Mesenchymal stem cell (in vitro differentiated cells and primary cell): Measurements from ENCODE around the gene ENPP7.
"Not testable (repeated sequence)": the region's sequence is repeated elsewhere in the genome, so short reads cannot be mapped to it uniquely, and the experiment has no call there.

Experiments
- DNase-seq: peaks from one replicate; pipeline ENCODE4 v3.0.0-alpha.2; 2013
- H2AFZ ChIP-seq: one replicate; pipeline ENCODE4 v1.6.1; 2013; ENCODE audit warnings: low read depth, mild to moderate bottlenecking, control low read depth, inconsistent platforms, low read length, moderate library complexity
- H2AK5ac ChIP-seq: 2 replicates; pipeline ENCODE4 v1.6.1; 2013; ENCODE audit warnings: low read length, moderate library complexity, mild to moderate bottlenecking, inconsistent platforms; ENCODE audit not compliant: severe bottlenecking
- H2BK120ac ChIP-seq: one replicate; pipeline ENCODE4 v1.6.1; 2013; ENCODE audit warnings: low read depth, mild to moderate bottlenecking, inconsistent platforms, low read length, moderate library complexity
- H2BK12ac ChIP-seq, 2 experiments: one replicate each; pipeline ENCODE4 v1.6.1; 2013; ENCODE audit warnings: inconsistent platforms in 2 of 2, low read length in 2 of 2, mild to moderate bottlenecking in 2 of 2, moderate library complexity in 2 of 2, control low read depth in 1 of 2
- H2BK15ac ChIP-seq: one replicate; pipeline ENCODE4 v1.6.1; 2013; ENCODE audit warnings: mild to moderate bottlenecking, low read depth, inconsistent platforms; ENCODE audit not compliant: poor library complexity, severe bottlenecking
- H2BK5ac ChIP-seq: 2 replicates; pipeline ENCODE4 v1.6.1; 2013; ENCODE audit warnings: low read depth, mild to moderate bottlenecking, low read length, control low read depth, inconsistent platforms; ENCODE audit not compliant: poor library complexity, severe bottlenecking
- H3K14ac ChIP-seq, 2 experiments: one replicate each; pipeline ENCODE4 v1.6.1; 2013; ENCODE audit warnings: inconsistent platforms in 2 of 2, low read length in 2 of 2, control low read depth in 1 of 2, mild to moderate bottlenecking in 1 of 2, moderate library complexity in 1 of 2
- H3K18ac ChIP-seq, 2 experiments: one replicate each; pipeline ENCODE4 v1.6.1; 2013; ENCODE audit warnings: inconsistent platforms in 2 of 2, low read length in 2 of 2, control low read depth in 1 of 2, low read depth in 1 of 2, mild to moderate bottlenecking in 1 of 2
- H3K23ac ChIP-seq, 2 experiments: one replicate each; pipeline ENCODE4 v1.6.1; 2013; ENCODE audit warnings: inconsistent platforms in 2 of 2, low read length in 2 of 2, mild to moderate bottlenecking in 2 of 2, moderate library complexity in 2 of 2, control low read depth in 1 of 2
- H3K27ac ChIP-seq: 2 replicates; pipeline ENCODE4 v1.5.1; 2013; ENCODE audit warnings: mild to moderate bottlenecking, moderate library complexity, low read length, control low read depth, inconsistent platforms; ENCODE audit not compliant: poor library complexity, severe bottlenecking
- H3K27me3 ChIP-seq, 2 experiments: 2 replicates each; pipeline versions ENCODE4 v1.6.1 to v1.7.0; 2013; ENCODE audit warnings: low read length in 2 of 2, mild to moderate bottlenecking in 2 of 2, moderate library complexity in 2 of 2, control low read depth in 1 of 2, inconsistent platforms in 1 of 2; ENCODE audit not compliant: control insufficient read depth in 1 of 2, insufficient read depth in 1 of 2
- H3K36me3 ChIP-seq, 2 experiments: 2 replicates each; pipeline versions ENCODE4 v1.6.1 to v1.7.0; 2013; ENCODE audit warnings: low read length in 2 of 2, control low read depth in 1 of 2, inconsistent platforms in 1 of 2, low read depth in 1 of 2, mild to moderate bottlenecking in 1 of 2; ENCODE audit not compliant: insufficient read depth in 2 of 2, control insufficient read depth in 1 of 2
- H3K4ac ChIP-seq, 2 experiments: one replicate each; pipeline ENCODE4 v1.6.1; 2013; ENCODE audit warnings: inconsistent platforms in 2 of 2, low read length in 2 of 2, mild to moderate bottlenecking in 2 of 2, moderate library complexity in 2 of 2, control low read depth in 1 of 2, low read depth in 1 of 2
- H3K4me1 ChIP-seq: 2 replicates; pipeline ENCODE4 v1.6.1; 2013; ENCODE audit warnings: low read depth, low read length, control low read depth; ENCODE audit not compliant: control insufficient read depth, insufficient read depth
- H3K4me2 ChIP-seq: 2 replicates; pipeline ENCODE4 v1.6.1; 2013; ENCODE audit warnings: low read length, mild to moderate bottlenecking, inconsistent platforms; ENCODE audit not compliant: poor library complexity, severe bottlenecking
- H3K4me3 ChIP-seq, 2 experiments: 2 replicates each; pipeline versions ENCODE4 v1.5.1 to v1.7.0; 2013; ENCODE audit warnings: low read length in 2 of 2, mild to moderate bottlenecking in 2 of 2, control low read depth in 1 of 2, low read depth in 1 of 2; ENCODE audit not compliant: insufficient read depth in 1 of 2
- H3K79me1 ChIP-seq: replicated peaks from 2 replicates; pipeline ENCODE4 v1.6.1; 2013; ENCODE audit warnings: mild to moderate bottlenecking, control low read depth, low read length, inconsistent platforms; ENCODE audit not compliant: poor library complexity, severe bottlenecking
- H3K9ac ChIP-seq: 2 replicates; pipeline ENCODE4 v1.7.0; 2013; ENCODE audit warnings: mild to moderate bottlenecking, low read length, moderate library complexity
- H3K9me3 ChIP-seq: 2 replicates; pipeline ENCODE4 v1.7.0; 2013; ENCODE audit warnings: mild to moderate bottlenecking, low read length; ENCODE audit not compliant: control insufficient read depth
- H4K8ac ChIP-seq: one replicate; pipeline ENCODE4 v1.6.1; 2013; ENCODE audit warnings: inconsistent platforms, mild to moderate bottlenecking, low read length, moderate library complexity
- H4K91ac ChIP-seq: one replicate; pipeline ENCODE4 v1.6.1; 2013; ENCODE audit warnings: mild to moderate bottlenecking, low read length, inconsistent platforms
- WGBS: methylation state at CpG from one replicate; pipeline ENCODE4 v1.1.7; 2013; ENCODE audit warnings: mixed read lengths; 5-methylcytosine and 5-hydroxymethylcytosine counted together

ENPP7 gene

DNA sequence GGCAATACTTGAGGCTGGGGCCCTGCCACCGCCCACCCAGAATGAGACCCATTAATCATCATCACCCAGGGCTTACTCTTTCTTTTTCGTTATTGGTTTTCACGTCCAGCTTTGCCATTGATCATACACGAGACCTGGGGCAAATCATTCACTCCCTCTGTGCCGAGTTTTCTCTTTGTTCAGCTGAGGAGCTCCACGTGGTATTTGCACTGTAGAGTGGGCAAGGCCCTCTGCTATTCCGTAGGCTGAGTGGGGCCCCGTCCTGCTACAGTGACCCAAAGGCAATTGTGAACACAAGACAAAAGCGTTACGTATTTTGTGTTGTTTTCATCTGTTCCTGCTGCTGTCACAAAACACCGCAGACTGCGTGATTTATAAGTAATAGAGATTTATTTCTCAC lies 23.6 kb downstream of the ENPP7 start:
- Histone ChIP-seq H3K4me3 (no peak overlapping the region), H4K8ac (no peak overlapping the region), H3K9ac (no peak overlapping the region), H3K36me3 (no peaks in the 10 kb centered on the region), H2AK5ac (no peak overlapping the region), H4K91ac (no peak overlapping the region), H3K27ac (no peak overlapping the region), H3K23ac (no peak overlapping the region), H3K4me2 (no peak overlapping the region), H2BK5ac (no peak overlapping the region), H2BK120ac (no peak overlapping the region), H3K14ac (no peak overlapping the region), H3K18ac (no peak overlapping the region), H2BK12ac (no peak overlapping the region), H2AFZ (no peak overlapping the region), H2BK15ac (no peak overlapping the region), H3K79me1 (no peaks in the 10 kb centered on the region), H3K4ac (no peak overlapping the region), H3K9me3 (no peaks in the 10 kb centered on the region), H3K4me1 (no peaks in the 10 kb centered on the region), H3K27me3 (peaks cover 36 to 62% of the 10 kb centered on the region in 2 experiments)
- 82% methylated on average over 12 of the region's 12 CpGs for WGBS
- no peak for DNase-seq

- not testable (repeated sequence) for H2AFZ ChIP-seq, H3K18ac ChIP-seq, H3K79me1 ChIP-seq, H2BK12ac ChIP-seq, H3K4me2 ChIP-seq, H3K9me3 ChIP-seq, H2BK15ac ChIP-seq, H3K4ac ChIP-seq, H2BK5ac ChIP-seq, H3K4me1 ChIP-seq, H3K27ac ChIP-seq, H3K14ac ChIP-seq, H2BK120ac ChIP-seq, H2AK5ac ChIP-seq, H3K4me3 ChIP-seq, H4K8ac ChIP-seq, H3K36me3 ChIP-seq, H3K9ac ChIP-seq, DNase-seq, H4K91ac ChIP-seq
- 91% methylated on average over 9 of the region's 9 CpGs for WGBS
- peaks cover 35 to 58% of the 10 kb centered on the region in 2 experiments for H3K27me3 ChIP-seq
- H3K23ac ChIP-seq = peak overlapping the region in 1 of 2 experiments; percentile 40
Measured at GRCh38 chr17:79754903-79755302, 24.2 kb downstream of the ENPP7 start.

DNA sequence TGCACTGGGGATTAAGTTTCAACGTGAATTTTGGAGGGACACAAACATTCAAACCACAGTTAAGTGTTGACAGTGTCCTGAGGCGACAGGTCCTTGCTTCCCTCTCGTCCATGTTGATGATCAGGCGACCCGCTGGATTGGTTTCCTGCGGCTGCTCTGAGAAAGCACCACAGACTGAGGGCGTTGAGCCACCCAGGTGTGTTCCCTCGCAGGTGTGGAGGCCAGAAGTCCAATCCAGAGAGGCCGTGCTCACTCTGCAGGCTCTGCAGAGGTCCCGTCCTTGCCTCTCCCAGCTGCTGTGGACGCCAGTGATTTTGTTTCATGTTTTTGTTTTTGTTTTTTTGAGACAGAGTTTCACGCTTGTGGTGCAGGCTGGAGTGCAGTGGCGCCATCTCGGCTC lies 24.8 kb downstream of the ENPP7 start:
- no peak overlapping the region for H3K4me2 ChIP-seq
- 88% methylated on average over 14 of the region's 14 CpGs for WGBS

GRCh38 chr17:79757140-79757745 lies 26.5 kb downstream of the ENPP7 start:
- Histone ChIP-seq H3K27me3 (peaks cover 22 to 44% of the 10 kb centered on the region in 2 experiments), H2AK5ac (no peak overlapping the region), H2BK15ac (no peak overlapping the region), H4K8ac (no peak overlapping the region), H3K36me3 (no peaks in the 10 kb centered on the region), H3K4me2 (no peak overlapping the region), H3K4me1 (peaks cover 7% of the 10 kb centered on the region), H3K23ac (no peak overlapping the region), H2BK120ac (no peak overlapping the region), H2BK12ac (no peak overlapping the region), H3K4me3 (no peak overlapping the region), H2BK5ac (no peak overlapping the region), H3K4ac (no peak overlapping the region), H3K14ac (no peak overlapping the region), H3K18ac (no peak overlapping the region), H3K27ac (no peak overlapping the region), H3K79me1 (no peaks in the 10 kb centered on the region), H4K91ac (no peak overlapping the region), H3K9ac (no peak overlapping the region), H2AFZ (no peak overlapping the region), H3K9me3 (no peaks in the 10 kb centered on the region)
- no peak for DNase-seq
- 90% methylated on average over 14 of the region's 15 CpGs for WGBS

More for the DNA sequence above, 24.8 kb downstream of the ENPP7 start:
- H4K8ac ChIP-seq = no peak overlapping the region
- no peak overlapping the region for H2BK12ac ChIP-seq
- no peak overlapping the region for H2BK15ac ChIP-seq
- H2AK5ac ChIP-seq = no peak overlapping the region
- H3K27me3 ChIP-seq = peaks cover 32 to 55% of the 10 kb centered on the region in 2 experiments
- H3K23ac ChIP-seq = no peak overlapping the region
- no peak overlapping the region for H4K91ac ChIP-seq
- H3K9me3 ChIP-seq = no peaks in the 10 kb centered on the region
- no peak overlapping the region for H2BK120ac ChIP-seq
- no peaks in the 10 kb centered on the region for H3K79me1 ChIP-seq
- H3K4ac ChIP-seq = no peak overlapping the region
- no peak overlapping the region for H2AFZ ChIP-seq
- H3K27ac ChIP-seq = no peak overlapping the region
- no peak for DNase-seq
- H3K4me3 ChIP-seq = no peak overlapping the region
- no peak overlapping the region for H3K14ac ChIP-seq
- H3K18ac ChIP-seq = no peak overlapping the region
- H2BK5ac ChIP-seq = no peak overlapping the region
- H3K9ac ChIP-seq = no peak overlapping the region
- peaks cover 4% of the 10 kb centered on the region for H3K4me1 ChIP-seq
- H3K36me3 ChIP-seq = no peaks in the 10 kb centered on the region
